Fibroblast of the aortic adventitia (primary cell): ENCODE results near the gene DNAJC7. TPM values are rescaled to one million over a fixed set of nuclear protein-coding genes. Genes with fewer than 3 reads are reported as not detected.

Experiments
- DNase-seq: peaks from one replicate; pipeline ENCODE4 v3.0.0-alpha.2; 2010; ENCODE audit warnings: low read depth
- H3K4me3 ChIP-seq: 2 replicates; pipeline ENCODE4 v1.5.1; 2011; ENCODE audit warnings: low read depth, mild to moderate bottlenecking, control low read depth, low read length, moderate library complexity
- CTCF ChIP-seq: IDR thresholded peaks from 2 replicates; pipeline ENCODE4 v1.5.1; 2011; ENCODE audit warnings: mild to moderate bottlenecking, low read length, control low read depth, inconsistent platforms; ENCODE audit not compliant: insufficient read depth
- total RNA-seq: library from RNA; depleted of rRNA; stranded (reverse); fragments of >200 nt; gene quantifications from 2 replicates; pipeline ENCODE4 v1.2.3, GENCODE V29; 2012; ENCODE audit warnings: low replicate concordance

The DNAJC7 gene
- total RNA-seq, 1 donor = 58.0 TPM

DNA sequence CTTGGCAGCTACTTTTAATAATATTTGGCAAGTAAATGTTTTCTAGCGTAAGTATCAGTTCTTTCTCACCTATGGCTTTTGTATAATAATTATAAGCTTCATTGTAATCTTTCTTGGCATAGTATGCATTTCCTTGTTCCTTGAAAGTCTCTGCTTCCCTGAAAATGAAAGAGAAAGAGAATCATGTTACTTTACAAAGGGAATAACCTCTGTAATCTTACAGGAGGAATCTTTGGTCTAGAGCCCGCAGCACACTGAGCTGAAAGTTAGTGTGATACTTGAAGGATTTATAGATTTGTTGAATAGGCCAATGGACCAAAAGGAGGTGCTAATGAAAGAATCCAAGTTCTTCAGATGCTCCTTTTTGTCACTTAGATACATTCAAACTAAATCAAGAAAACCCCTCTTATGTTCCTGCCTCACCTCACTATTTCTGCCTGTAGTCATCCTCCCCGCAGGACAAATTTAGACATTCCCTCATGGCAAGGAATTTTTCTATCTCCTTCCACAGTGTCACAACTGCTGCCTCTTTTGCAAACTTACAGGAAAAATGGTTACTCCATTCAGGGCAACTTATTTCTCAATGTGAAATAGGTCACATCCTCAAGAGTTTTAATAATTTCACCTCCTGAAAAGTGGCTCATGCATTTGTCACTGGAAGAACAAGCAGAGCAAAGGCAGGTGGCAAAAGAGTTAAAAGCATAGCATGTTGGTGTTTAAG, 16.7 kb downstream of the DNAJC7 start:
- TF ChIP-seq CTCF = no peak
- DNase-seq = no peak
- H3K4me3 ChIP-seq = no peak overlapping the region

DNA sequence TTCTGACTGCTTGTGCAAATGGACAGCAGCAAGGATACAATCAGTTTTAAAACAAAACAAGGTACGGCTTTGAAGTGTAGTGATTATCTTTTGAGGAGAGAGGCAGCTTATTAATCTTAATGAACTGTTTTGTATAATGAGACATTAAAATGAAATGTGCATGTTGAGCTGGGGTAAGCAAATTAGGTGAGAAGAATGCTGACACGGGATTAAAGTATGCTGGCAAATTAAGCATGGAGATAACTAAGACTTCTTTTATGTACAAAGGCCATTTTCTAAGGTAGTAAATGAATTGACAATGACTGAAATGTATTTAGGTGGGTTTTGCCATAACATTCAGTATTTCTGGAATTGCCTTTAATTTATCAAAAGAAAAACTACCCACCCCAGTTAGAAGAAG, 18.7 kb downstream of the DNAJC7 start:
- DNase-seq = no peak
- H3K4me3 ChIP-seq = no peak overlapping the region
- TF ChIP-seq CTCF = no peak

DNA sequence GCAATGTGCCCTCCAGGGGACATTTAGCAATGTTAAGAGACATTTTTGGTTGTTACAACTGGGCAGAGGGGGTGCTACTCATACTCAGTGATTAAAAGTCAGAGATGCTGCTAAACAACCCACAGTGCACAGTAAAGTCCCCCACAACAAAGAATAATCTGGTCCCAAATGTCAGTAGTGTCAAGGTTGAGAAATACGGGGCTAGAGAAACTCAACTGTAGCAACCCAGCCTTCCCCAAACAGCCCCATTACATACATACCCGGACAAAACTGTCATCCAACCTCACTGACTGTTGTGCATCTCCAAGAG, 20.4 kb downstream of the DNAJC7 start:
- H3K4me3 ChIP-seq = no peak overlapping the region
- DNase-seq = no peak
- no peak for TF ChIP-seq CTCF

DNA sequence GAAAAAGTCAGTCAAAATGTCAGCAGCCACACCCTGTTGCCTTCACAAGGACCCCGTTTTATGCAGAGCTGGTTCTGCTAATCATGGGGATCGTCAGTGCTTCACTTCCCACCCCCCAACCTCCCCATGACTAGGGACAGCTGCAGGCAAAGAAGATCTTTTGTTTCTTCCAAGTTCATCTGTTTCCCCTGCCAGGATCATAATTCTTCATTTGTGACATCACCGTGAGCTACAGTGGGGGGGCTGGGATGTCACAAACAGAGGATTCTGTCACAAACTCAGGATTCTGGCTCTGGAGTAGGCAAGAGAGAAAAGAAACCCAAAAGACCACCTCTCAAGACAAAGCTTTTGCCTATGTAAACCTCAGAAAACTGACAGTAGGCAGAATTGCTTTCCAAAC, 24.7 kb downstream of the DNAJC7 start:
- TF ChIP-seq CTCF = no peak
- DNase-seq = no peak

DNA sequence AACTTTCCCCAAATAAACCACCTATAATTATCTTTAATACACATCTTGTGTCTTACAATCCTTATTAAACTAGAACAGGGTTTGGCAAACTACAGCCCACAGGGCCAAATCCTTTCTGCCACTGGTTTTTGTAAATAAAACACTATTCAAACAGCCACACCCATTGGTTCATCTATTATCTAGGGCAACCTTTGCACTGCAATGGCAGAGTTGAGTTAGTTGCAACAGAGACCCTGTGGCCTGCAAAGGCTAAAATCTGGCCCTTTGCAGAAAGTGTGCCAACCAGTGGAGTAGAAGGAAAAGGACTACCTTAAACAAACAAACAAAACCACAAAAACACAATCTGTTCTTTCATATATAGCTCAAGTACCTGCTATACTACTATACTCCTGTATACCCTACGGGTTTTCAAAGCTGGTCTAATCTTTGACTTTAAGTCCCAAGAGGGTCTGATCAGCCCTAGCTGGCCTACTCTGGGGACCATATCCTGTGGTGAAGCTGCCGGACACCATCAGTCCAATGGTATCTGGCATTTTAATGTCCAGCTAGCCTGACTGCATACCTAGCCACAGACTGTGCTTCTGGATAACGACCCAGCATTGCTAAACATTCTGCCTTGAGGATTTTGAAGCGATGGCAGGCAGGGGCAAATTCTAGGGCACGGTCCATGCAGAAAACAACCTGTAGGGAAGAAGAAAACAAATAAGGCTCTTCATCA, 27.4 kb downstream of the DNAJC7 start:
- TF ChIP-seq CTCF = no peak
- no peak for DNase-seq
- no peak overlapping the region for H3K4me3 ChIP-seq

More for the DNA sequence above, 24.7 kb downstream of the DNAJC7 start:
- no peak overlapping the region for H3K4me3 ChIP-seq

DNA sequence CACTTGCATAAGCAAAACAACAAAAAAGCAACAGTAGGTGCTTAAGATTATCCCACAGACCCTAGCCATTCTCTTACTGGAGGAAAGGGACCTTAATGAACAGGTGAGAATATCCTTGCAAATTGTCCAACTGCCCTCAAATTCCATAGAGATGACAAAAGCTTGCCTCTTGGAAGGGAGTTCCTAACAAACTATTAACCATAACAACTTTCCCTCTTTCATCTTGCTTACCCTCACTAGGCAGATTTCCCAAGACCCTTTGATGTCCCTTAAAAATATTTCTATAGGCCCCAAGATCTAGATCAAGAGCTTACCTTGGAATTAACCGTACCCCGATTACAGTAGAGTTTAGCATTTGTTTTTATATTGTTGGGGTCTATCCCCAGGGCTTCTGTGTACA, 28.8 kb downstream of the DNAJC7 start:
- no peak for DNase-seq
- no peak for TF ChIP-seq CTCF
- no peak overlapping the region for H3K4me3 ChIP-seq

- H3K4me3 ChIP-seq = no peak overlapping the region
- TF ChIP-seq CTCF = no peak
- no peak for DNase-seq
These were observed 29.6 kb downstream of the DNAJC7 start for GRCh38 chr17:41987642-41988041.
